ENCODE measurements around the gene EEPD1. TPM values are rescaled to one million over a fixed set of nuclear protein-coding genes. Genes with fewer than 3 reads are reported as not detected.

The EEPD1 gene
- total RNA-seq, 1 experiment from 2014 or later, result 5.0 TPM

- no peaks in the 10 kb centered on the region for H3K79me1 ChIP-seq (ENCODE audit: insufficient read depth, low read depth, low read length, poor library complexity, severe bottlenecking)
- Mint-ChIP-seq H3K27me3 (ENCODE audit: low read depth) (peaks cover 1% of the 10 kb centered on the region), H3K36me3 (ENCODE audit: insufficient read depth in 1 of 3, low read depth in 3 of 3) (no peaks in the 10 kb centered on the region; a peak in 1 of 7 replicates), H3K4me1 (peaks cover 17 to 23% of the 10 kb centered on the region in 2 experiments), H3K27ac (peak overlapping the region in 2 of 3 experiments; percentile 73 to 98; a peak in 2 of 7 replicates), H3K4me3 (no peak overlapping the region), H3K9me3 (no peaks in the 10 kb centered on the region)
- H3K27ac ChIP-seq (ENCODE audit: insufficient read length, low read depth, low read length), result no peak overlapping the region
- no peak overlapping the region for H3K14ac ChIP-seq (ENCODE audit: insufficient read depth, low read length)
- H3K23me2 ChIP-seq (ENCODE audit: insufficient read length, low read depth, low read length, poor library complexity, severe bottlenecking), result no peaks in the 10 kb centered on the region
- H3K18ac ChIP-seq (ENCODE audit: insufficient read length, low read depth, low read length), result no peak overlapping the region
- H2BK120ac ChIP-seq (ENCODE audit: low read depth, low read length, poor library complexity, severe bottlenecking), result no peak overlapping the region
- H4K8ac ChIP-seq (replicated peaks; ENCODE audit: insufficient read length, low read depth, low read length), result no peak overlapping the region
- no peaks in the 10 kb centered on the region; the same call in 1 of the 2 replicates for H3K27me3 ChIP-seq (ENCODE audit: insufficient read depth, low read length)
- no peaks in the 10 kb centered on the region for H3K9me3 ChIP-seq (ENCODE audit: control insufficient read depth, low read depth, low read length)
- no peak overlapping the region for H2AFZ ChIP-seq (ENCODE audit: low read length)
- H3K56ac ChIP-seq (ENCODE audit: insufficient read length, low read depth, low read length), result no peak overlapping the region
- no peaks in the 10 kb centered on the region for H3K79me2 ChIP-seq (ENCODE audit: insufficient read depth, low read length)
- DNase-seq, result no peak
- H3K4ac ChIP-seq (ENCODE audit: low read depth, low read length), result no peak overlapping the region
- no peak overlapping the region for H2BK12ac ChIP-seq (ENCODE audit: insufficient read length, low read depth, low read length)
- H4K5ac ChIP-seq (ENCODE audit: insufficient read length, low read depth, low read length), result no peak overlapping the region
- H2BK20ac ChIP-seq (ENCODE audit: low read depth, low read length, poor library complexity, severe bottlenecking), result no peak overlapping the region
- H2BK5ac ChIP-seq (ENCODE audit: insufficient read length, low read length), result no peak overlapping the region
- H3K4me1 ChIP-seq (ENCODE audit: insufficient read depth, low read length), result no peaks in the 10 kb centered on the region; the same call in 1 of the 2 replicates
- no peak overlapping the region for H3T11ph ChIP-seq (ENCODE audit: low read length)
- no peak for TF ChIP-seq CTCF (conservative IDR thresholded peaks at IDR 0.05)
- H3K23ac ChIP-seq (ENCODE audit: insufficient read length, low read depth, low read length), result no peak overlapping the region
- no peak overlapping the region for H2AK5ac ChIP-seq (ENCODE audit: insufficient read length, low read length)
- H4K91ac ChIP-seq (ENCODE audit: insufficient read length, low read depth, low read length), result no peak overlapping the region
- WGBS (ENCODE audit: extremely low coverage, insufficient read length, low lambda C conversion rate), result no CpG with 5 or more reads among the region's 9 CpGs
- no peak overlapping the region for H3K9ac ChIP-seq (ENCODE audit: extremely low read depth, insufficient read length, low read length)
- no peaks in the 10 kb centered on the region for H4K20me1 ChIP-seq (ENCODE audit: control insufficient read depth, insufficient read depth, insufficient read length)
- no peak overlapping the region for H3K4me2 ChIP-seq (ENCODE audit: insufficient read depth, insufficient read length, low read length)
- H2BK15ac ChIP-seq (ENCODE audit: low read depth, low read length), result no peak overlapping the region
Measured at GRCh38 chr7:36309301-36309700, 156.2 kb downstream of the EEPD1 start.

Measured in H9 (cell line).